AML-193 (cell line): Measurements from ENCODE around the gene CABLES1.

ENCODE experiments used
- DNase-seq, 2 experiments: peaks; one replicate each; lab custom pipeline; 2025; lab: John Stamatoyannopoulos, UW

CABLES1 gene

GRCh38 chr18:23194155-23194996 lies 59.1 kb downstream of the CABLES1 start:
- DNase-seq, result no peak

- DNase-seq, result no peak
Observed at GRCh38 chr18:23194997-23195957, 60.0 kb downstream of the CABLES1 start.

GRCh38 chr18:23196119-23197007 lies 61.1 kb downstream of the CABLES1 start:
- DNase-seq, result no peak

- no peak for DNase-seq
Observed at GRCh38 chr18:23198217-23198845, 63.0 kb downstream of the CABLES1 start.

- DNase-seq, result no peak
Observed at GRCh38 chr18:23200756-23201155, 65.5 kb downstream of the CABLES1 start.

- no peak for DNase-seq
Observed at GRCh38 chr18:23201741-23202140, 66.5 kb downstream of the CABLES1 start.

GRCh38 chr18:23203891-23204432 lies 68.7 kb downstream of the CABLES1 start:
- no peak for DNase-seq

- DNase-seq, result no peak
Observed at GRCh38 chr18:23204589-23205235, 69.4 kb downstream of the CABLES1 start.

GRCh38 chr18:23205980-23206379 lies 70.7 kb downstream of the CABLES1 start:
- no peak for DNase-seq

GRCh38 chr18:23207191-23207955 lies 72.1 kb downstream of the CABLES1 start:
- DNase-seq, result no peak

GRCh38 chr18:23207994-23208393 lies 72.7 kb downstream of the CABLES1 start:
- DNase-seq, result no peak

- DNase-seq, result no peak
Observed at GRCh38 chr18:23208600-23208999, 73.3 kb downstream of the CABLES1 start.

GRCh38 chr18:23209031-23209430 lies 73.7 kb downstream of the CABLES1 start:
- DNase-seq, result no peak

GRCh38 chr18:23209796-23210195 lies 74.5 kb downstream of the CABLES1 start:
- no peak for DNase-seq

GRCh38 chr18:23210526-23210925 lies 75.2 kb downstream of the CABLES1 start:
- DNase-seq, result no peak

GRCh38 chr18:23211146-23211545 lies 75.9 kb downstream of the CABLES1 start:
- DNase-seq, result no peak

GRCh38 chr18:23212161-23212560 lies 76.9 kb downstream of the CABLES1 start:
- DNase-seq, result no peak

- no peak for DNase-seq
Observed at GRCh38 chr18:23213200-23213599, 77.9 kb downstream of the CABLES1 start.

- DNase-seq, result no peak
Observed at GRCh38 chr18:23217781-23218180, 82.5 kb downstream of the CABLES1 start.

- no peak for DNase-seq
Observed at GRCh38 chr18:23220355-23220754, 85.1 kb downstream of the CABLES1 start.
